GM21528 (cell line): Measurements from ENCODE around the gene GNGT2.
"Not testable (repeated sequence)": the region's sequence is repeated elsewhere in the genome, so short reads cannot be mapped to it uniquely, and the experiment has no call there.

Experiments
- ATAC-seq: cut with Tn5 transposase; IDR thresholded peaks from one replicate; pipeline ENCODE4 v1.9.1; 2021; ENCODE audit warnings: mild to moderate bottlenecking, moderate library complexity; ENCODE audit not compliant: unreplicated experiment, low FRiP score

Gene GNGT2

GRCh38 chr17:49180998-49181635 lies 29.3 kb downstream of the GNGT2 start:
- no peak for ATAC-seq

DNA sequence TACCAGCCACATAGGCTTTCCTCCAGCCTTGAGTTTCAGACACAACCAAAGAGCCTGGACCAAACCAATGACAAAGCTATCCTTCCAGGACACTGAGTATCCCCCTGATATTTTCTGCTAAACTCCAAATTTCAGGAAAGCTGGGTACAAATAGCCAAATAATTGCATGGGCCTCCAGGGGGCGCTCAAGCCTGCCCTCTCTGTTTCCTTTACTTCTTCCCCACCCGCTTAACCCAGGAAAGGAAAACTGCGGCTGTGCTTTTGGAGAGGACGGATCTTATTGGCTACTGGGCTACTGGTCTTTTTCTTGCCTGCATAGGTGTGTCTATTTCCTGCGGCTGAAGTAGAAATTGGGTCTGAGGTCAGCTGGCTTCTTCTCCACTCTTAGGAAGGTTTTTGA lies 30.1 kb downstream of the GNGT2 start:
- ATAC-seq, result no peak

GRCh38 chr17:49175978-49176377 lies 34.4 kb downstream of the GNGT2 start:
- not testable (repeated sequence) for ATAC-seq

GRCh38 chr17:49170711-49171110 lies 39.7 kb downstream of the GNGT2 start:
- ATAC-seq, result not testable (repeated sequence)

- ATAC-seq, result no peak
Measured at GRCh38 chr17:49170216-49170615, 40.2 kb downstream of the GNGT2 start.

DNA sequence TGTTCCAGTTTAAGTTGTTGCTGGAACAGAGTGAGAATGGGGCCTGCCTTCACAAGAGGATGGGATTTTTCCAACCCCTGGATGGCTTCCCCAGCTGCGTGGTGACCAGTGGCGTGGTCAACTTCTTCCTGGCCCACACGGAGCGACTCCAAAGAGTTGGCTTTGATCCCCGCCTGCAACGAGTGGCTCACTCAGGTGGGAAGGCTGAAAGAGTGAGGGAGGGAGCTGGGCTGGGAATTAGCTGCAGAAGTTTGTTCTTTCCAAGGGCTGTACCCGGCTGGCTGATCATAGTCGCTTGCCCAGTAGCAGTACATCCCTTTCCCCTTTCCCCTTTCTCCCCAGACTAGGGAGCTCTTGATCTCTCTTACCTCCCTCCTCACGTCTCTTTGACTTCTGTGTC lies 41.7 kb downstream of the GNGT2 start:
- no peak for ATAC-seq

GRCh38 chr17:49165143-49165542 lies 45.2 kb downstream of the GNGT2 start:
- ATAC-seq, result no peak

DNA sequence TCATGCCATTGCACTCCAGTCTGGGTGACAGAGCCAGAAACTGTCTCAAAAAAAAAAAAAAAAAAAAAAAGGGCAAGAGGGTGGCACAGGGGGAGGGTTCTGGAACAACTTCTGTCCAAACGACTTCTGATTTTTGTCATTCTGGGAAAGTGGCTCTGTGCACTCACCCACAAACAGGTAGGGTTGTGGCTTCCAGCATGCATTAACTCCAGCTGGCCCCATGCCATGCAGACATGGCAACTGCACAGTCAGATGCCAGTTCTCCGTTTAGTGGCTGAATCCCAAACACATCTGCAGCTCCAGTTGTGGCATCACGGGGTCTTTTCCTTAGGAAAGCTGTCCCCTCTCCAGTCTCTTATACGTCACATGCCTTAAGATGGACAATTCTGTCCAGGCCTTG lies 47.5 kb downstream of the GNGT2 start:
- no peak for ATAC-seq

DNA sequence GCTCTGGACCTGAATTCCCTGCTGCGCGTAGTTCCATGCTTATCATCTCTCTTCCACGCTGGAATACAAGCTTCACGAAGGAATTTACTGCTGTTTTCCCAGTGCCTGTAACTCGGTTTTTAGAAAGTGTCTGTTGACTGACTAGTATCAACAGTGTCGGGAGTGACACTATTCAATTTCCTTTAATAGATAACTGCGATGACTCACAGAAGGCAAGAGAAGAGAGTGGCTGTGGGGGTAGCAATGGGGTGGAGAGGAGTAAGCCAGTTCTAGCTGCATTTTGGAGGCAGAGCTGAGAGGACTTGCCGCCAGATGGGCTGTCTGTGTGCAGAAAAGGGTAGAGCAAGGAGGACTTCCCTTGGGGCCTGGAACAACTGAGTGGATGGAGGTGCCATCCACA lies 52.6 kb downstream of the GNGT2 start:
- no peak for ATAC-seq

DNA sequence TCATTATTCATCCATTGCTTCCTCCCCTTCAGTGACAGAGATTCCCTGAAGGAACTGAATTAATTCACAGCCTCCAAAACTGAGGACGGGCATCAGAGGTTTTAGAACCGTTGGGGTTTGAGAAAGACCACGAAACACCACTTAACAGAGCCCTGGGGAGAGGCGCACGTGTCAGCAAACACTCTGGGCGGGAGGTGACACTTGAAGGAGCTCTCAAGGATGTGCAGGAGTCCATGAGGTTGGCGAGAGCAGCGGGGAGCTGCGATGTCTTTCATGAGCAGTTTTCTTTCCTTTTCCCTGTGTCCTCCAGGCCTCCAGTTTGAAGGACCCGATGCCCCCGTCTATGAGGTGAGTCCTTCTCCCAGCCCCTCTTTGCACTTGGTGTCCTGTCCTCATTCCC lies 54.1 kb downstream of the GNGT2 start:
- ATAC-seq, result no peak
